ENCODE data around the gene HYDIN.
"Not testable (repeated sequence)": the region's sequence is repeated elsewhere in the genome, so short reads cannot be mapped to it uniquely, and the experiment has no call there.

- TF ChIP-seq, protein P1, sequence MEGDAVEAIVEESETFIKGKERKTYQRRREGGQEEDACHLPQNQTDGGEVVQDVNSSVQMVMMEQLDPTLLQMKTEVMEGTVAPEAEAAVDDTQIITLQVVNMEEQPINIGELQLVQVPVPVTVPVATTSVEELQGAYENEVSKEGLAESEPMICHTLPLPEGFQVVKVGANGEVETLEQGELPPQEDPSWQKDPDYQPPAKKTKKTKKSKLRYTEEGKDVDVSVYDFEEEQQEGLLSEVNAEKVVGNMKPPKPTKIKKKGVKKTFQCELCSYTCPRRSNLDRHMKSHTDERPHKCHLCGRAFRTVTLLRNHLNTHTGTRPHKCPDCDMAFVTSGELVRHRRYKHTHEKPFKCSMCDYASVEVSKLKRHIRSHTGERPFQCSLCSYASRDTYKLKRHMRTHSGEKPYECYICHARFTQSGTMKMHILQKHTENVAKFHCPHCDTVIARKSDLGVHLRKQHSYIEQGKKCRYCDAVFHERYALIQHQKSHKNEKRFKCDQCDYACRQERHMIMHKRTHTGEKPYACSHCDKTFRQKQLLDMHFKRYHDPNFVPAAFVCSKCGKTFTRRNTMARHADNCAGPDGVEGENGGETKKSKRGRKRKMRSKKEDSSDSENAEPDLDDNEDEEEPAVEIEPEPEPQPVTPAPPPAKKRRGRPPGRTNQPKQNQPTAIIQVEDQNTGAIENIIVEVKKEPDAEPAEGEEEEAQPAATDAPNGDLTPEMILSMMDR (IDR thresholded peaks at IDR 0.05) = not testable (repeated sequence)
- not testable (repeated sequence) for TF ChIP-seq POLR2A (IDR thresholded peaks at IDR 0.05)
Measured at GRCh38 chr16:70984675-70985074, 245.8 kb downstream of the HYDIN start.

Data from heart left ventricle (tissue), 13 donors.